ENCODE data around the gene ITGBL1.

ITGBL1 gene

GRCh38 chr13:101711307-101712025 is 259.0 kb downstream of the ITGBL1 start:
- H3K27ac ChIP-seq = no peak overlapping the region
- TF ChIP-seq CTCF (conservative IDR thresholded peaks at IDR 0.05) = no peak

GRCh38 chr13:101712026-101712348 is 259.5 kb downstream of the ITGBL1 start:
- no peak for TF ChIP-seq CTCF (conservative IDR thresholded peaks at IDR 0.05)
- H3K27ac ChIP-seq = no peak overlapping the region

GRCh38 chr13:101714195-101714594 is 261.7 kb downstream of the ITGBL1 start:
- TF ChIP-seq CTCF (conservative IDR thresholded peaks at IDR 0.05) = no peak
- H3K27ac ChIP-seq = no peak overlapping the region

- no peak overlapping the region for H3K27ac ChIP-seq
- TF ChIP-seq CTCF (conservative IDR thresholded peaks at IDR 0.05) = no peak
Observed at GRCh38 chr13:101717353-101717752, 264.9 kb downstream of the ITGBL1 start.

GRCh38 chr13:101718496-101718895 is 266.0 kb downstream of the ITGBL1 start:
- no peak overlapping the region for H3K27ac ChIP-seq
- TF ChIP-seq CTCF (conservative IDR thresholded peaks at IDR 0.05) = no peak

- TF ChIP-seq CTCF (conservative IDR thresholded peaks at IDR 0.05) = no peak
- no peak overlapping the region for H3K27ac ChIP-seq
Observed at GRCh38 chr13:101726681-101727080, 274.2 kb downstream of the ITGBL1 start.

GRCh38 chr13:101727118-101727517 is 274.6 kb downstream of the ITGBL1 start:
- no peak overlapping the region for H3K27ac ChIP-seq
- TF ChIP-seq CTCF (conservative IDR thresholded peaks at IDR 0.05) = no peak
